ENCODE data around the gene RPL37A. TPM values are rescaled to one million over a fixed set of nuclear protein-coding genes. Genes with fewer than 3 reads are reported as not detected.

RPL37A gene
- total and polyA plus RNA-seq, 4 donors: 494 to 1,757 (median 1,250) TPM

DNA sequence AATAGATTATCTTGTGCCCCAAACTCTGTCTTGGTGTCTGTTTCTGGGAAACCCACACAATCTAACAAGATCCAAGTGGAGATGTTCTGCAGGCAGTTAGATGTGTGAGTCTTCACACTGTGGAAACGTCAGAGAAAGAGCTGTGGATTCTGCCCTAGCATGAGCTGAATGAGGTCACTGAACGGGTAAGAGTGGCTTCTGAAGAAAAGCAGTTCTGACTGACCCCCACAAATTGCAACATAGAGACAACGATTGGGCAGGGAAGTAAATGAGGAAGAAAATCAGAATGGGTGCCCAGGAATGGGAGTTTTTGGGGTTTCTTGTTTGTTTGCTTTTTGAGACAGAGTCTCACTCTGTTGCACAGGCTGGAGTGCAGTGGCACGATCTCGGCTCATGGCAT, 12.9 kb upstream of the RPL37A start:
- H3K4me1 ChIP-seq (ENCODE audit: control insufficient read depth in 4 of 4, insufficient read depth in 4 of 4, low read length in 3 of 4): no peaks in the 10 kb centered on the region
- H3K27me3 ChIP-seq (ENCODE audit: control insufficient read depth in 4 of 4, insufficient read depth in 4 of 4, low read length in 3 of 4): no peaks in the 10 kb centered on the region
- H3K27ac ChIP-seq (ENCODE audit: low read depth in 1 of 2, low read length in 2 of 2): no peak overlapping the region
- H3K36me3 ChIP-seq (ENCODE audit: control insufficient read depth in 4 of 4, insufficient read depth in 3 of 4, low read depth in 1 of 4, low read length in 3 of 4): peaks cover 0 to 10% (median 0%) of the 10 kb centered on the region in 4 donors
- no peak overlapping the region for H3K9ac ChIP-seq (ENCODE audit: low read depth in 1 of 2, low read length in 2 of 2)
- no peak overlapping the region for H3K4me3 ChIP-seq (ENCODE audit: low read depth in 1 of 3, low read length in 3 of 3)
- TF ChIP-seq RXRA (IDR thresholded peaks at IDR 0.05) (no peak), SP1 (IDR thresholded peaks at IDR 0.05) (no peak), YY1 (IDR thresholded peaks at IDR 0.05) (no peak), HNF4G (IDR thresholded peaks at IDR 0.05) (no peak), FOXA1 (IDR thresholded peaks at IDR 0.05) (no peak), GABPA (IDR thresholded peaks at IDR 0.05 in 1 of 2, conservative IDR thresholded peaks at IDR 0.05 in 1 of 2) (no peak), RAD21 (IDR thresholded peaks at IDR 0.05) (no peak), JUND (IDR thresholded peaks at IDR 0.05) (no peak), NR2F2 (IDR thresholded peaks at IDR 0.05) (no peak), TAF1 (conservative IDR thresholded peaks at IDR 0.05) (no peak), REST (IDR thresholded peaks at IDR 0.05) (no peak), EGR1 (IDR thresholded peaks at IDR 0.05; ENCODE audit: low read depth in 2 of 2) (no peak), HNF4A (conservative IDR thresholded peaks at IDR 0.05) (no peak), FOXA2 (IDR thresholded peaks at IDR 0.05) (no peak)
- TF ChIP-seq, protein P1, sequence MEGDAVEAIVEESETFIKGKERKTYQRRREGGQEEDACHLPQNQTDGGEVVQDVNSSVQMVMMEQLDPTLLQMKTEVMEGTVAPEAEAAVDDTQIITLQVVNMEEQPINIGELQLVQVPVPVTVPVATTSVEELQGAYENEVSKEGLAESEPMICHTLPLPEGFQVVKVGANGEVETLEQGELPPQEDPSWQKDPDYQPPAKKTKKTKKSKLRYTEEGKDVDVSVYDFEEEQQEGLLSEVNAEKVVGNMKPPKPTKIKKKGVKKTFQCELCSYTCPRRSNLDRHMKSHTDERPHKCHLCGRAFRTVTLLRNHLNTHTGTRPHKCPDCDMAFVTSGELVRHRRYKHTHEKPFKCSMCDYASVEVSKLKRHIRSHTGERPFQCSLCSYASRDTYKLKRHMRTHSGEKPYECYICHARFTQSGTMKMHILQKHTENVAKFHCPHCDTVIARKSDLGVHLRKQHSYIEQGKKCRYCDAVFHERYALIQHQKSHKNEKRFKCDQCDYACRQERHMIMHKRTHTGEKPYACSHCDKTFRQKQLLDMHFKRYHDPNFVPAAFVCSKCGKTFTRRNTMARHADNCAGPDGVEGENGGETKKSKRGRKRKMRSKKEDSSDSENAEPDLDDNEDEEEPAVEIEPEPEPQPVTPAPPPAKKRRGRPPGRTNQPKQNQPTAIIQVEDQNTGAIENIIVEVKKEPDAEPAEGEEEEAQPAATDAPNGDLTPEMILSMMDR (IDR thresholded peaks at IDR 0.05; ENCODE audit: low read depth, low read length, missing input control): no peak
- TF ChIP-seq, protein P2, sequence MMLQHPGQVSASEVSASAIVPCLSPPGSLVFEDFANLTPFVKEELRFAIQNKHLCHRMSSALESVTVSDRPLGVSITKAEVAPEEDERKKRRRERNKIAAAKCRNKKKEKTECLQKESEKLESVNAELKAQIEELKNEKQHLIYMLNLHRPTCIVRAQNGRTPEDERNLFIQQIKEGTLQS (IDR thresholded peaks at IDR 0.05): no peak
- TF ChIP-seq, protein P3, sequence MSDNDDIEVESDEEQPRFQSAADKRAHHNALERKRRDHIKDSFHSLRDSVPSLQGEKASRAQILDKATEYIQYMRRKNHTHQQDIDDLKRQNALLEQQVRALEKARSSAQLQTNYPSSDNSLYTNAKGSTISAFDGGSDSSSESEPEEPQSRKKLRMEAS (IDR thresholded peaks at IDR 0.05): no peak
- TF ChIP-seq, protein P4, sequence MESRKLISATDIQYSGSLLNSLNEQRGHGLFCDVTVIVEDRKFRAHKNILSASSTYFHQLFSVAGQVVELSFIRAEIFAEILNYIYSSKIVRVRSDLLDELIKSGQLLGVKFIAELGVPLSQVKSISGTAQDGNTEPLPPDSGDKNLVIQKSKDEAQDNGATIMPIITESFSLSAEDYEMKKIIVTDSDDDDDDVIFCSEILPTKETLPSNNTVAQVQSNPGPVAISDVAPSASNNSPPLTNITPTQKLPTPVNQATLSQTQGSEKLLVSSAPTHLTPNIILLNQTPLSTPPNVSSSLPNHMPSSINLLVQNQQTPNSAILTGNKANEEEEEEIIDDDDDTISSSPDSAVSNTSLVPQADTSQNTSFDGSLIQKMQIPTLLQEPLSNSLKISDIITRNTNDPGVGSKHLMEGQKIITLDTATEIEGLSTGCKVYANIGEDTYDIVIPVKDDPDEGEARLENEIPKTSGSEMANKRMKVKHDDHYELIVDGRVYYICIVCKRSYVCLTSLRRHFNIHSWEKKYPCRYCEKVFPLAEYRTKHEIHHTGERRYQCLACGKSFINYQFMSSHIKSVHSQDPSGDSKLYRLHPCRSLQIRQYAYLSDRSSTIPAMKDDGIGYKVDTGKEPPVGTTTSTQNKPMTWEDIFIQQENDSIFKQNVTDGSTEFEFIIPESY (IDR thresholded peaks at IDR 0.05): no peak
- no peaks in the 10 kb centered on the region for H3K9me3 ChIP-seq (ENCODE audit: control insufficient read depth in 4 of 4, low read length in 3 of 4)
- 71% methylated on average over 5 of the region's 5 CpGs for WGBS
- DNase-seq (ENCODE audit: low spot score): no peak

Data from liver (tissue), 9 donors.